ENCODE measurements around the gene LSG1. TPM values are rescaled to one million over a fixed set of nuclear protein-coding genes. Genes with fewer than 3 reads are reported as not detected.
A peak's percentile ranks its signal among the peaks of the same experiment; 100 is the strongest.

LSG1 gene
- total and polyA plus RNA-seq, 2 of the 13 experiments (the other 11 are each of a cell fraction or from before 2014, with no cell fraction given), result 21.4 to 32.1 TPM

GRCh38 chr3:194633349-194634004 is 38.5 kb downstream of the LSG1 start, which contains the start of gene TMEM44 (continued):
- no peak for TF ChIP-seq ZBTB40 (IDR thresholded peaks at IDR 0.05)
- TF ChIP-seq ZBTB40 (CRISPR knock-in tag; IDR thresholded peaks at IDR 0.05), result peak; percentile 48; the same call in 1 of the 2 replicates
- no peak for TF ChIP-seq SYNCRIP (IDR thresholded peaks at IDR 0.05; ENCODE audit: insufficient read depth, low read depth, low read length)
- no peak for TF ChIP-seq ZC3H13 (CRISPR knock-in tag; IDR thresholded peaks at IDR 0.05)
- TF ChIP-seq ETS1 (CRISPR knock-in tag; IDR thresholded peaks at IDR 0.05), result no peak
- peak; percentile 49; the same call in 1 of the 2 replicates for TF ChIP-seq ZNF12 (CRISPR knock-in tag; IDR thresholded peaks at IDR 0.05)
- peak; percentile 21 for TF ChIP-seq ZNF781 (CRISPR knock-in tag; IDR thresholded peaks at IDR 0.05; ENCODE audit: borderline replicate concordance, not compliant biosample characterization)
- no peak for TF ChIP-seq JUNB (CRISPR knock-in tag; IDR thresholded peaks at IDR 0.05; ENCODE audit: borderline replicate concordance)
- no peak; the same call in 1 of the 2 replicates for TF ChIP-seq ARNTL (CRISPR knock-in tag; IDR thresholded peaks at IDR 0.05)
- TF ChIP-seq MIER2 (CRISPR knock-in tag; IDR thresholded peaks at IDR 0.05), result peak; percentile 67; the same call in 1 of the 2 replicates
- peak; percentile 67 for TF ChIP-seq KAT8 (CRISPR knock-in tag; IDR thresholded peaks at IDR 0.05)
- TF ChIP-seq ZKSCAN1 (IDR thresholded peaks at IDR 0.05; ENCODE audit: low read length), result no peak
- TF ChIP-seq ZNF572 (CRISPR knock-in tag; IDR thresholded peaks at IDR 0.05), result no peak
- 0 out of 2 replicates have a peak, but pooled peaks have one; percentile 78 for TF ChIP-seq ZNF280B (CRISPR knock-in tag; IDR thresholded peaks at IDR 0.05; ENCODE audit: borderline replicate concordance)
- TF ChIP-seq ZNF251 (CRISPR knock-in tag; IDR thresholded peaks at IDR 0.05), result no peak
- 0 out of 2 replicates have a peak, but pooled peaks have one; percentile 68 for TF ChIP-seq CSRNP1 (CRISPR knock-in tag; IDR thresholded peaks at IDR 0.05)

Measured in HepG2 (cell line).